ENCODE measurements around the gene NCEH1.

DNA sequence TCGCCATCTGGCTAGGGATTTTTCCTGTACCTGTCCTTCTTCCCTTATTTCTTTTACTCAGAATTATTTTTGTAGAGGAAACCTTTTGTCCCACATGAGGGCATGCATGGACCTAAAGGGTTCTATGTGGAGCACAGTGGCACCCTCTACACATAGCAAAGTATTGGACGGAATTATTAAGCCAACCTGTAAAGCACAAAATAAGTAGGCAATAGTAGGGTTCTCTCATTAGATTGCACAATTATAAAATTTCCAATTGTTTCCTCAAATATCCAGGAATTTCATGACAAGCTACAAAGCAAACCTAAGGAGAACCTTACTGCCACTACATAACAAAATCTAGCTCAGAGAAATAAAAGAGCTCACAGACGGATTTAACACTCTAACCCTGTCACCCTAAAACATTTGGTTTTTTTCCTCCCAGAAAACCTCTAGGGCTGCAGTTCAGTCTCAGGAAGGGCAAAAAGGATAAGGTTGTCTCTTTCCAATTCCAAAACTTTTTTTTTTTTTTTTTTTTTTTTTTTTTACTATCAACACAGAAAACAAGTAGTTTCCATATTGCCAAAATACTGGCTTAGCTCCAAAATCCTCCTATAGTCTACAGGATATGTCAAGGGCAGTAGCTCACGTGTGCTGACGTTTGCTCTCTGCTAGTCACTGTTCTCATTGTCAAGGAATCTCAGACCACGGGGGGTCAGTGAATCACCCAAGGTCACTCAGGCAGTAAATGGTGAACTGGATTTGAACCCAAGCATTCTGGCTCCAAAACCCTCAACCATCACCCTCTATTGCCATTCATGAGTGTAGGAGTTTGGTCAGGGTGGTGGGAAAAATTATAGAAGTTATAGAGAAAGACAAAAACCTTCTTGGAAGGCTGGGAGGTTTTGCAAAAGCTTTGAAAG is 52.3 kb downstream of the NCEH1 start:
- no peak for TF ChIP-seq CTCF (IDR thresholded peaks at IDR 0.05)
- TF ChIP-seq POLR2A (IDR thresholded peaks at IDR 0.05), result no peak

Measured in Peyer's patch (tissue), 4 donors.